Transverse colon (tissue), 4 donors: ENCODE data around the gene C1QBP. TPM values are rescaled to one million over a fixed set of nuclear protein-coding genes. Genes with fewer than 3 reads are reported as not detected.

Experiments
- DNase-seq: peaks from one replicate; pipeline ENCODE4 v3.0.0-alpha.2; 2019
- H3K27ac ChIP-seq, 4 donors: fragments of 200-600 bp; sonication (generic); 2 replicates each; pipeline ENCODE4 v1.5.1; 2016 to 2018; ENCODE audit warnings: inconsistent platforms in 4 of 4
- H3K27me3 ChIP-seq: fragments of 200-600 bp; sonication (generic); 2 replicates; pipeline ENCODE4 v1.5.1; 2017; ENCODE audit warnings: inconsistent platforms
- H3K36me3 ChIP-seq, 4 donors: fragments of 200-600 bp; sonication (generic); 2 replicates each; pipeline ENCODE4 v1.5.1; 2017 to 2019; ENCODE audit warnings: inconsistent platforms in 4 of 4
- H3K4me1 ChIP-seq, 4 donors: fragments of 200-600 bp; sonication (generic); 2 replicates each; pipeline ENCODE4 v1.5.1; 2017 to 2020; ENCODE audit warnings: inconsistent platforms in 4 of 4
- H3K4me3 ChIP-seq, 4 donors: fragments of 200-600 bp; sonication (generic); 1 replicate in 1 of 4; 2 replicates in 3 of 4; pipeline versions ENCODE4 v1.5.1 to v1.6.1; 2017 to 2019; ENCODE audit warnings: inconsistent platforms in 4 of 4
- H3K9me3 ChIP-seq, 2 donors: fragments of 200-600 bp; sonication (generic); 2 replicates each; pipeline ENCODE4 v1.5.1; 2017 to 2019; ENCODE audit warnings: inconsistent platforms in 2 of 2
- EP300 ChIP-seq: sonication (generic); formaldehyde crosslinking; IDR thresholded peaks from one replicate; pipeline ENCODE4 v1.6.1; 2017; ENCODE audit warnings: antibody characterized with exemption, low read depth
- POLR2A ChIP-seq: fragments of 450-650 bp; IDR thresholded peaks from one replicate; pipeline ENCODE4 v1.6.1; 2016; ENCODE audit warnings: antibody characterized with exemption, mild to moderate bottlenecking, moderate library complexity
- POLR2AphosphoS5 ChIP-seq, 3 donors: sonication (generic); formaldehyde crosslinking; IDR thresholded peaks; one replicate each; pipeline ENCODE4 v1.6.1; 2016; ENCODE audit warnings: antibody characterized with exemption in 3 of 3
- WGBS, 2 donors: methylation state at CpG; one replicate each; pipeline ENCODE4 v1.1.5; 2018; ENCODE audit warnings: low coverage in 1 of 2; 5-methylcytosine and 5-hydroxymethylcytosine counted together
- in situ Hi-C, 4 donors: fragments of 200-750 bp; cut with MboI; loops; one replicate each; pipeline versions ENCODE4 v1.15.0 to v1.15.1; 2017; ENCODE audit warnings: low sequenced_read_pairs in 3 of 4, low pct_ligation_motif_present in 1 of 4, low pct_unique_long_range_greater_than_20kb in 1 of 4
- intact Hi-C: fragments of 100-400 bp; cut with DNase I; formaldehyde crosslinking; loops from one replicate; pipeline ENCODE4 v1.15.1; 2023; ENCODE audit warnings: low total_unique reads
- total RNA-seq, 4 donors: library from RNA; depleted of rRNA; stranded (reverse); fragments of >200 nt; gene quantifications; one replicate each; pipeline ENCODE4 v1.1.0, GENCODE V29; 2016
- TF ChIP-seq, protein P1 (sequence below), 5 experiments: fragments of 200-600 bp in 3 of 5; fragments of 450-650 bp in 2 of 5; sonication (generic) in 3 of 5; IDR thresholded peaks; 1 replicate in 2 of 5; 2 replicates in 3 of 5; pipeline ENCODE4 v1.5.1; 2016 to 2017; ENCODE audit warnings: antibody characterized with exemption in 5 of 5, inconsistent platforms in 3 of 5, mild to moderate bottlenecking in 2 of 5, moderate library complexity in 1 of 5

Gene C1QBP
- 100 to 1,000 TPM in 1 of 4 donors, 10 to 100 TPM in 3; 31.0 to 183 (median 85.8) TPM for total RNA-seq

GRCh38 chr17:5438716-5439445 lies at the start of gene C1QBP:
Gene C1QBP, minus strand, starts transcription at chr17:5439155. Its CDS starts 82 bp downstream, at chr17:5439073.
- 1% methylated on average over 71 of the region's 75 CpGs; no CpG with 5 or more reads in 1 of the 2 donors for WGBS, 2 donors

DNA sequence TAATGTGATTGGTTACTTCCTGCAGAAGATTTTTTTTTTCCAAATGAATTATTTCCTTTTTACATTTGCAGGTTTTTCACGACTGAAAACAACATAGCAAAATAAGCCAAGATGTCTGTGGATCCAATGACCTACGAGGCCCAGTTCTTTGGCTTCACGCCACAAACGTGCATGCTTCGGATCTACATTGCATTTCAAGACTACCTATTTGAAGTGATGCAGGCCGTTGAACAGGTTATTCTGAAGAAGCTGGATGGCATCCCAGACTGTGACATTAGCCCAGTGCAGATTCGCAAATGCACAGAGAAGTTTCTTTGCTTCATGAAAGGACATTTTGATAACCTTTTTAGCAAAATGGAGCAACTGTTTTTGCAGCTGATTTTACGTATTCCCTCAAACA lies 49.8 kb upstream of the C1QBP start:
- H3K4me3 ChIP-seq: no peak overlapping the region
- no peaks in the 10 kb centered on the region for H3K9me3 ChIP-seq
- DNase-seq: no peak
- peaks cover 14 to 30% (median 21%) of the 10 kb centered on the region in 4 donors for H3K4me1 ChIP-seq
- intact Hi-C loops: no loop called here
- TF ChIP-seq, protein P1, sequence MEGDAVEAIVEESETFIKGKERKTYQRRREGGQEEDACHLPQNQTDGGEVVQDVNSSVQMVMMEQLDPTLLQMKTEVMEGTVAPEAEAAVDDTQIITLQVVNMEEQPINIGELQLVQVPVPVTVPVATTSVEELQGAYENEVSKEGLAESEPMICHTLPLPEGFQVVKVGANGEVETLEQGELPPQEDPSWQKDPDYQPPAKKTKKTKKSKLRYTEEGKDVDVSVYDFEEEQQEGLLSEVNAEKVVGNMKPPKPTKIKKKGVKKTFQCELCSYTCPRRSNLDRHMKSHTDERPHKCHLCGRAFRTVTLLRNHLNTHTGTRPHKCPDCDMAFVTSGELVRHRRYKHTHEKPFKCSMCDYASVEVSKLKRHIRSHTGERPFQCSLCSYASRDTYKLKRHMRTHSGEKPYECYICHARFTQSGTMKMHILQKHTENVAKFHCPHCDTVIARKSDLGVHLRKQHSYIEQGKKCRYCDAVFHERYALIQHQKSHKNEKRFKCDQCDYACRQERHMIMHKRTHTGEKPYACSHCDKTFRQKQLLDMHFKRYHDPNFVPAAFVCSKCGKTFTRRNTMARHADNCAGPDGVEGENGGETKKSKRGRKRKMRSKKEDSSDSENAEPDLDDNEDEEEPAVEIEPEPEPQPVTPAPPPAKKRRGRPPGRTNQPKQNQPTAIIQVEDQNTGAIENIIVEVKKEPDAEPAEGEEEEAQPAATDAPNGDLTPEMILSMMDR (IDR thresholded peaks at IDR 0.05): no peak
- no peak for TF ChIP-seq POLR2AphosphoS5 (IDR thresholded peaks at IDR 0.05)
- TF ChIP-seq EP300: no peak
- TF ChIP-seq POLR2A: no peak
- in situ Hi-C loops: no loop called here
- H3K27ac ChIP-seq: no peak overlapping the region
- no peaks in the 10 kb centered on the region for H3K27me3 ChIP-seq
- 82 to 83% methylated on average over 4 to 8 of the region's 8 CpGs for WGBS, 2 donors
- peaks cover 0 to 20% (median 8%) of the 10 kb centered on the region in 4 donors for H3K36me3 ChIP-seq

More at GRCh38 chr17:5438716-5439445, at the start of gene C1QBP:
- H3K4me3 ChIP-seq: peak within 1 kb of the TSS; percentile 71 to 97 (median 82)
- in situ Hi-C loops: no loop called here
- no peaks in the 10 kb centered on the region for H3K27me3 ChIP-seq
- intact Hi-C loops: no loop called here
- peaks cover 0 to 22% (median 4%) of the 10 kb centered on the region in 4 donors for H3K36me3 ChIP-seq
- H3K27ac ChIP-seq: peak within 1 kb of the TSS; percentile 86 to 89 (median 88)
- TF ChIP-seq EP300: no peak
- TF ChIP-seq POLR2AphosphoS5 (IDR thresholded peaks at IDR 0.05): peak; percentile 66 to 77 (median 73)
- TF ChIP-seq POLR2A: peak; percentile 54
- TF ChIP-seq, protein P1 (IDR thresholded peaks at IDR 0.05): peak; percentile 99 to 100 (median 99)
- H3K9me3 ChIP-seq: no peaks in the 10 kb centered on the region
- DNase-seq: peak; percentile 96
- peaks cover 5 to 29% (median 15%) of the 10 kb centered on the region in 4 donors for H3K4me1 ChIP-seq

GRCh38 chr17:5486206-5487124 lies 47.5 kb upstream of the C1QBP start, which contains the start of gene MIS12:
Gene MIS12, plus strand, starts transcription at chr17:5486566. Its CDS starts 2,297 bp downstream, at chr17:5488863.
- intact Hi-C loops (no loop called here), in situ Hi-C loops (no loop called here)
- Histone ChIP-seq H3K9me3 (no peaks in the 10 kb centered on the region), H3K27me3 (no peaks in the 10 kb centered on the region), H3K4me1 (peaks cover 14 to 30% (median 21%) of the 10 kb centered on the region in 4 donors), H3K27ac (peak within 1 kb of the TSS; percentile 98 to 99 (median 98)), H3K4me3 (peak within 1 kb of the TSS; percentile 85 to 100 (median 92)), H3K36me3 (peaks cover 0 to 39% (median 15%) of the 10 kb centered on the region in 4 donors)
- DNase-seq: peak; percentile 98
- no peak for TF ChIP-seq EP300
- TF ChIP-seq, protein P1 (IDR thresholded peaks at IDR 0.05): no peak
- TF ChIP-seq POLR2A: peak; percentile 80
- TF ChIP-seq POLR2AphosphoS5 (IDR thresholded peaks at IDR 0.05): peak; percentile 75 to 92 (median 81)
- WGBS, 2 donors: 0% methylated on average over 1 to 64 of the region's 77 CpGs
